Neural progenitor cell (in vitro differentiated cells): ENCODE measurements around the gene AFF2. TPM values are rescaled to one million over a fixed set of nuclear protein-coding genes. Genes with fewer than 3 reads are reported as not detected.
"Not testable (repeated sequence)": the region's sequence is repeated elsewhere in the genome, so short reads cannot be mapped to it uniquely, and the experiment has no call there.

Experiments used
- DNase-seq: peaks from one replicate; pipeline ENCODE4 v3.0.0-alpha.2; 2016; ENCODE audit warnings: low spot score
- H2AFZ ChIP-seq: fragments of 200-600 bp; sonication (generic); replicated peaks from 2 replicates; pipeline ENCODE4 v1.6.1; 2016; ENCODE audit warnings: antibody characterized with exemption
- H3F3A ChIP-seq: fragments of 200-600 bp; sonication (generic); 2 replicates; pipeline ENCODE4 v1.6.1; 2016; ENCODE audit warnings: antibody characterized with exemption, low read depth
- H3K27ac ChIP-seq: fragments of 200-600 bp; sonication (generic); 2 replicates; pipeline ENCODE4 v1.5.1; 2016; ENCODE audit warnings: mild to moderate bottlenecking
- H3K27me3 ChIP-seq: fragments of 200-600 bp; sonication (generic); 2 replicates; pipeline ENCODE4 v1.6.1; 2016; ENCODE audit warnings: mild to moderate bottlenecking, moderate library complexity
- H3K36me3 ChIP-seq: fragments of 200-600 bp; sonication (generic); 2 replicates; pipeline ENCODE4 v1.5.1; 2016
- H3K4me1 ChIP-seq: fragments of 200-600 bp; sonication (generic); 2 replicates; pipeline ENCODE4 v1.6.1; 2016; ENCODE audit warnings: mixed run types
- H3K4me2 ChIP-seq: fragments of 200-600 bp; sonication (generic); 2 replicates; pipeline ENCODE4 v1.6.1; 2016
- H3K4me3 ChIP-seq: fragments of 200-600 bp; sonication (generic); 2 replicates; pipeline ENCODE4 v1.5.1; 2016
- H3K79me2 ChIP-seq: fragments of 200-600 bp; sonication (generic); 2 replicates; pipeline ENCODE4 v1.6.1; 2016; ENCODE audit warnings: low read depth
- H3K9ac ChIP-seq: fragments of 200-600 bp; sonication (generic); 2 replicates; pipeline ENCODE4 v1.6.1; 2016
- H3K9me3 ChIP-seq: fragments of 200-600 bp; sonication (generic); 2 replicates; pipeline ENCODE4 v1.5.1; 2016; ENCODE audit warnings: low read depth
- H4K20me1 ChIP-seq: fragments of 200-600 bp; sonication (generic); 2 replicates; pipeline ENCODE4 v1.6.1; 2016; ENCODE audit warnings: low read depth
- H3K27ac Mint-ChIP-seq: 3 replicates; pipeline ENCODE4 v1.8.0; 2021; ENCODE audit warnings: mixed read lengths
- H3K27me3 Mint-ChIP-seq: 2 replicates; pipeline ENCODE4 v1.8.0; 2022; ENCODE audit warnings: low read depth, mild to moderate bottlenecking, inconsistent platforms, moderate library complexity, mixed read lengths; ENCODE audit not compliant: insufficient read depth
- H3K36me3 Mint-ChIP-seq: 3 replicates; pipeline ENCODE4 v1.8.0; 2021; ENCODE audit warnings: mixed read lengths
- H3K4me1 Mint-ChIP-seq: 3 replicates; pipeline ENCODE4 v1.8.0; 2021; ENCODE audit warnings: mixed read lengths
- H3K4me3 Mint-ChIP-seq: 3 replicates; pipeline ENCODE4 v1.8.0; 2021; ENCODE audit warnings: mild to moderate bottlenecking, moderate library complexity, mixed read lengths
- H3K9me3 Mint-ChIP-seq: 3 replicates; pipeline ENCODE4 v1.8.0; 2020; ENCODE audit warnings: mixed read lengths
- CTCF ChIP-seq: fragments of 200-600 bp; sonication (generic); IDR thresholded peaks from 2 replicates; pipeline ENCODE4 v1.5.1; 2017; ENCODE audit warnings: antibody characterized with exemption, mild to moderate bottlenecking
- EZH2 ChIP-seq: fragments of 200-600 bp; sonication (generic); IDR thresholded peaks from 2 replicates; pipeline ENCODE4 v1.6.1; 2017; ENCODE audit warnings: antibody characterized with exemption, mild to moderate bottlenecking, moderate library complexity
- EZH2phosphoT487 ChIP-seq: fragments of 200-600 bp; sonication (generic); IDR thresholded peaks from 2 replicates; pipeline ENCODE4 v1.6.1; 2017; ENCODE audit warnings: antibody characterized with exemption
- total RNA-seq: library from RNA; depleted of rRNA; stranded (reverse); fragments of >200 nt; gene quantifications from 2 replicates; pipeline ENCODE4 v1.2.3, GENCODE V29; 2015; ENCODE audit warnings: low replicate concordance

AFF2 gene
- total RNA-seq, 1 donor from 2014 or later, result 13.5 TPM

GRCh38 chrX:148903176-148903575 lies 402.8 kb downstream of the AFF2 start:
- H3K9me3 Mint-ChIP-seq, result peaks cover 12% of the 10 kb centered on the region
- Histone ChIP-seq H3K4me2 (no peak overlapping the region), H3K27ac (no peak overlapping the region), H3K4me3 (no peak overlapping the region), H3F3A (no peaks in the 10 kb centered on the region), H2AFZ (no peak overlapping the region), H3K79me2 (no peaks in the 10 kb centered on the region), H3K4me1 (no peaks in the 10 kb centered on the region), H4K20me1 (no peaks in the 10 kb centered on the region), H3K9me3 (no peaks in the 10 kb centered on the region), H3K36me3 (no peaks in the 10 kb centered on the region), H3K9ac (no peak overlapping the region), H3K27me3 (no peaks in the 10 kb centered on the region)
- peaks cover 3% of the 10 kb centered on the region for H3K27me3 Mint-ChIP-seq
- TF ChIP-seq EZH2 (no peak), CTCF (no peak), EZH2phosphoT487 (no peak)
- peaks cover 5% of the 10 kb centered on the region for H3K36me3 Mint-ChIP-seq
- no peak for DNase-seq
- peaks cover 20% of the 10 kb centered on the region for H3K4me1 Mint-ChIP-seq
- no peak overlapping the region for H3K27ac Mint-ChIP-seq
- no peak overlapping the region for H3K4me3 Mint-ChIP-seq

DNA sequence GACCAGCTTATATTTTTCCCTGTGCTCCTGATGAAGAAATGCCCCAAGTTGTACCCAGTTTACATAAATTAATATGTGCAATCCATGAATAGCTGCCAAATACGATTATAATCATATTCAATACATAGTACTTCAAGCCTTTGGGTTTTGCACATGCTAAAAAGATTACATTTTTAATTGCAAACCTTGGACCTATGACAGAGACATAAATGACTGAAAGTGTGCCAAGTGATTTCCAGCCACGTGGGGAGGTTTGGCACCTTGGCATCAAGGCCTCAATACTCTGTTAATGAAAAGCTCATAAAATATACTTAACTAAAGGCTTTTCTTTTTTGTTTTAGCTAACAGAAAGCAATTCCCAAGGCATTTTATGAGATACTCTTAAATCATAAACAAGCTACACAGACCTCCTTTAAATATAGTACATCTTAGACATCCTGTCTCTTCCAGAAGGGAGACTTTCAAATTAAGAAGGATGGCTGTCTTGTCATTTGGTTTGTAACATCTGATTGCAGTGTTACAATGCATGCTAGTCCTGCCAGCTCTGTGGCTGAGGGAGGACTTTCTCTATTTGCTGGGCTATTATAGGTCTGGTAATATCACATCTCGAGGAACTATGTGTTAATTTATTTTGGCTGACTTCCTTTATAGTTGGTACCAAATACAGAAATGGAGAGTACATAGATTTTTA lies 404.1 kb downstream of the AFF2 start:
- Histone ChIP-seq H3K79me2 (no peaks in the 10 kb centered on the region), H3K4me1 (no peaks in the 10 kb centered on the region), H3K36me3 (no peaks in the 10 kb centered on the region), H4K20me1 (no peaks in the 10 kb centered on the region), H3K4me2 (no peak overlapping the region), H3F3A (no peaks in the 10 kb centered on the region), H3K4me3 (no peak overlapping the region), H2AFZ (no peak overlapping the region), H3K27ac (no peak overlapping the region), H3K9ac (no peak overlapping the region), H3K27me3 (no peaks in the 10 kb centered on the region), H3K9me3 (no peaks in the 10 kb centered on the region)
- Mint-ChIP-seq H3K4me3 (no peak overlapping the region), H3K4me1 (peaks cover 20% of the 10 kb centered on the region), H3K27me3 (peaks cover 3% of the 10 kb centered on the region), H3K9me3 (peaks cover 12% of the 10 kb centered on the region), H3K27ac (no peak overlapping the region), H3K36me3 (peaks cover 5% of the 10 kb centered on the region)
- TF ChIP-seq EZH2, result no peak
- TF ChIP-seq EZH2phosphoT487, result no peak
- no peak for DNase-seq

GRCh38 chrX:148905400-148905799 lies 405.0 kb downstream of the AFF2 start:
- peak; percentile 42 for DNase-seq
- no peak overlapping the region for H3K27ac Mint-ChIP-seq
- no peaks in the 10 kb centered on the region for H3K36me3 ChIP-seq
- no peak overlapping the region for H2AFZ ChIP-seq
- H3K9me3 ChIP-seq, result no peaks in the 10 kb centered on the region
- H3K4me1 Mint-ChIP-seq, result peaks cover 20% of the 10 kb centered on the region
- H3K27ac ChIP-seq, result no peak overlapping the region
- H3K36me3 Mint-ChIP-seq, result peaks cover 5% of the 10 kb centered on the region
- H3K79me2 ChIP-seq, result no peaks in the 10 kb centered on the region
- H3K4me3 ChIP-seq, result no peak overlapping the region
- H3K9ac ChIP-seq, result no peak overlapping the region
- TF ChIP-seq CTCF (no peak), EZH2 (no peak), EZH2phosphoT487 (no peak)
- H3F3A ChIP-seq, result no peaks in the 10 kb centered on the region
- no peaks in the 10 kb centered on the region for H3K4me1 ChIP-seq
- no peak overlapping the region for H3K4me3 Mint-ChIP-seq
- no peaks in the 10 kb centered on the region for H4K20me1 ChIP-seq
- H3K4me2 ChIP-seq, result no peak overlapping the region
- no peaks in the 10 kb centered on the region for H3K27me3 ChIP-seq
- peaks cover 12% of the 10 kb centered on the region for H3K9me3 Mint-ChIP-seq
- H3K27me3 Mint-ChIP-seq, result peaks cover 3% of the 10 kb centered on the region

- not testable (repeated sequence) for DNase-seq, H2AFZ ChIP-seq, H3K4me1 ChIP-seq, H3K36me3 ChIP-seq, H3K27me3 ChIP-seq, H3K27ac Mint-ChIP-seq, H3K9me3 ChIP-seq, H3K9ac ChIP-seq, H3K4me2 ChIP-seq, H3K27ac ChIP-seq, H3K4me3 Mint-ChIP-seq, H3K79me2 ChIP-seq, H3K4me3 ChIP-seq, H3K36me3 Mint-ChIP-seq, H4K20me1 ChIP-seq, H3K27me3 Mint-ChIP-seq, H3F3A ChIP-seq
- Mint-ChIP-seq H3K9me3 (peaks cover 12% of the 10 kb centered on the region), H3K4me1 (peaks cover 20% of the 10 kb centered on the region)
These were observed 406.2 kb downstream of the AFF2 start for GRCh38 chrX:148906628-148907027.
